ENCODE data around the gene NR6A1.

The NR6A1 gene

GRCh38 chr9:124595743-124596142, 175.4 kb downstream of the NR6A1 start:
- CTCF ChIA-PET: interaction anchor here (0.9 to 8.5 kb wide), 9 partner anchors 14 to 257 kb away, joined by 3 to 71 read pairs (median 7); partner anchors contain the start of gene WDR38
- no peak for TF ChIP-seq CTCF (IDR thresholded peaks at IDR 0.05; ENCODE audit: control extremely low read depth, extremely low read depth, low read depth, missing control alignments)
- POLR2A ChIA-PET: no interaction called here
- no peak for DNase-seq (ENCODE audit: extremely low spot score)

- CTCF ChIA-PET: interaction anchor here (1.5 to 8.5 kb wide), 6 partner anchors 13 to 118 kb away, joined by 3 to 71 read pairs (median 6); no protein-coding TSS in a partner anchor
- no peak for TF ChIP-seq CTCF (IDR thresholded peaks at IDR 0.05; ENCODE audit: control extremely low read depth, extremely low read depth, low read depth, missing control alignments)
- no peak for DNase-seq (ENCODE audit: extremely low spot score)
- POLR2A ChIA-PET: no interaction called here
Measured at GRCh38 chr9:124594673-124595072, 176.4 kb downstream of the NR6A1 start.

GRCh38 chr9:124594225-124594624, 176.9 kb downstream of the NR6A1 start:
- no peak for TF ChIP-seq CTCF (IDR thresholded peaks at IDR 0.05; ENCODE audit: control extremely low read depth, extremely low read depth, low read depth, missing control alignments)
- no peak for DNase-seq (ENCODE audit: extremely low spot score)
- ChIA-PET POLR2A (no interaction called here), CTCF (interaction anchor here (0.8 to 8.5 kb wide), 7 partner anchors 12 to 118 kb away, joined by 3 to 71 read pairs (median 4); no protein-coding TSS in a partner anchor)

GRCh38 chr9:124593651-124594058, 177.5 kb downstream of the NR6A1 start:
- no peak for DNase-seq (ENCODE audit: extremely low spot score)
- CTCF ChIA-PET: interaction anchor here (0.8 to 8.5 kb wide), 6 partner anchors 12 to 119 kb away, joined by 3 to 71 read pairs (median 6); no protein-coding TSS in a partner anchor
- POLR2A ChIA-PET: no interaction called here
- TF ChIP-seq CTCF (IDR thresholded peaks at IDR 0.05; ENCODE audit: control extremely low read depth, extremely low read depth, low read depth, missing control alignments): no peak

- ChIA-PET POLR2A (no interaction called here), CTCF (interaction anchor here (1.5 to 8.5 kb wide), 4 partner anchors 11 to 119 kb away, joined by 3 to 71 read pairs (median 17); no protein-coding TSS in a partner anchor)
- TF ChIP-seq CTCF (IDR thresholded peaks at IDR 0.05; ENCODE audit: control extremely low read depth, extremely low read depth, low read depth, missing control alignments): no peak
- no peak for DNase-seq (ENCODE audit: extremely low spot score)
Measured at GRCh38 chr9:124593200-124593599, 177.9 kb downstream of the NR6A1 start.

- DNase-seq (ENCODE audit: extremely low spot score): no peak
- TF ChIP-seq CTCF (IDR thresholded peaks at IDR 0.05; ENCODE audit: control extremely low read depth, extremely low read depth, low read depth, missing control alignments): no peak
- ChIA-PET POLR2A (interaction anchor here (0.5 kb wide), 1 partner anchor 784 kb away, joined by 5 read pairs; no protein-coding TSS in a partner anchor), CTCF (interaction anchor here (1.0 kb wide), 1 partner anchor 54 kb away, joined by 3 read pairs; no protein-coding TSS in a partner anchor)
Measured at GRCh38 chr9:124590889-124591641, 180.0 kb downstream of the NR6A1 start.
